ENCODE results near the gene LAMP1.
A peak's percentile ranks its signal among the peaks of the same experiment; 100 is the strongest.
"Not testable (repeated sequence)": the region's sequence is repeated elsewhere in the genome, so short reads cannot be mapped to it uniquely, and the experiment has no call there.

LAMP1 gene

GRCh38 chr13:113296823-113297369 is at the start of gene LAMP1:
Gene LAMP1 (plus strand): TSS chr13:113297239. CDS start chr13:113297435, 196 bp downstream.
- DNase-seq = peak; percentile 97

DNA sequence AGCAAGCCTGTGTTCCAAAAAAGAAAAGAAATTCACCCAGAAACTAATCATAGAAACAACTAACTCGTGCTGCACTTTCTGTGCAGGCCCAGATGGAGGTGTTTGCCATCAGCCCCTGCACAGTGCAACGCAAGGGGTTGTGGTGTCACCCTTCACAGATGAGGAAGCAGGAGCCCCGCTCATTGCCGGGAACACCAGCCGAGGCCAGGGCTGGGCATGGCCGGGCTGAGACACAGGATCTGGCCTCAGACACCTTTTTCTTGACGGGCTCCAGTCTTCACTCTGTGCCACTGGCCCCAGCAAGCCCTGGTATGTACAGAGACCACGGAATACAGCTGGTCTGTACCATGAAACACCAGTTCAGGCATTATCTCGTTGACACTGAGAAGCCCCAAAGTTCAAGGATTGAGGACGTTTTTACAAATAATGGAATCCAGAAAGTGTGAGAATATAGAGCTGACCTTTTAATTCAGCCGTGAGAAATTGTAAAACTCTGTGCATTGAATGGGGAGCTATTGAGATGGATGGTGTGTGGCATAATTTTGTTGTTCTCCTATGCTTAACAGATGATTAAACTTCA is 44.4 kb upstream of the LAMP1 start:
- no peak for DNase-seq

DNA sequence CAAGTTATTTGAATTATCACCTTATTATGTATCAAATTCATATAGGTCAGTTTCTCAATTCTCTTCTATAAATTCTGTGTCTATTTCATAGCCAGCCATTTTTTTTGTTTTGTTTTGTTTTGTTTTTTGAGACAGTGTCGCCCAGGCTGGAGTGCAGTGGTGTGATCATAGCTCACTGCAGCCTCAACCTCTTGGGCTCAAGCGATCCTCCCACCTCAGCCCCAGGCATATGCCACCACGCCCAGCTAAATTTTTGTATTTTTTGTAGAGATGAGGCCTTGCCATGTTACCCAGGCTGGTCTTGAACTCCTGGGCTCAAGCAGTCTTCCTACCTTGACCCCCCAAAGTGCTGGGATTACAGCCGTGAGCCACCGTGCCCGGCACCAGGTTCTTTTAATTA is 39.1 kb upstream of the LAMP1 start:
- DNase-seq = not testable (repeated sequence)

- no peak for DNase-seq
Observed at GRCh38 chr13:113258321-113259054, 38.6 kb upstream of the LAMP1 start.

DNA sequence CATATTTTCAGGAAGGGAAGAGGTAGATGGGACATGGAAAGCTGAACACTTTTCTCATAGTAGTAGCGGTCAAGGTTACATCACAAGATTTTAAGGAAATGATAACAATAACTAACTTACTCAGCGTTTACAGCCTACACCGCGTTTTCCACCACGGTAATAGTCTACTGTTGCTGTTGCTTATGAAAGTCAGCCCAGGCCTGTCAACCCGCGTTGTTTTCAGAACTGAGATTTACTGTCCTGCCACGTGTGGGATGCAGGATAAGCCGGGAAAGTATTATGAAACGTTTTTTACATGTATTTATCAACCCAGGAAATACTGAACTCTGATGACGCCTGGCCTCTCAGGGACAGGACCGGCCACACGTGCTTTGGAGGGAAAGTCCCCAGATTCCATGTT is 36.0 kb upstream of the LAMP1 start:
- no peak for DNase-seq

DNA sequence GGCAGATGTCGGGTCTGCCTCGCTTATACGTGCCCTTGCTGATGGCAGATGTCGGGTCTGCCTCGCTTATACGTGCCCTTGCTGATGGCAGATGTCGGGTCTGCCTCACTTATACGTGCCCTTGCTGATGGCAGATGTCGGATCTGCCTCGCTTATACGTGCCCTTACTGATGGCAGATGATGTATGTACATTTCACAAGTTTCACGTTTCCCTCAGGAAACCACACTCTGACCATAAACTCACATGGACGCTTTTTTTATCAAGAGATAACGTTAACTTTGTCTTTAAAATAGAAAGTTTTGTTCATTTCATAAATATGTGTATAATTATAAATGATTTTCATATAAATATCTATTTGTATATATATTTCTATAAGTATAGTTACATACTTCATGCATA is 34.0 kb upstream of the LAMP1 start:
- DNase-seq = not testable (repeated sequence)

GRCh38 chr13:113267642-113268405 is 29.2 kb upstream of the LAMP1 start:
- DNase-seq = no peak

DNA sequence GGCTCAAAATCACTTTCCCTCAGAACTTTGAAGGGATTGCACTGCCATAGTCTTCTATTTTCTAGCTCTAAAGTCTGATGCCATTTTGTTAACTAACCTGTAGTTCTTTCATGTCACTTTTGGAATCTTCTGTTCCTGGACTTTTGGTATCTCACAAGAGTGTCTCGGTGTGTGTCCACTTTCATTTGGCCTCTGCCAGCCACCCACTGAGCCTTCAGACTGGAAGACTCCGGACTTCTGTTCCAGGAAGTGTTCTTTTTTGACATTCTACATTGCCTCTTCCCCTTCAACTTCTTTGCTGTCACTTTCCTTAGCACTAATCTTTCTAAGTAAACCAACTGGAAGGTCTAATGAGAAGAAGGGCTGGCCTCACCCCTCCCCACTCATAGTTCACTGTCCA is 25.0 kb upstream of the LAMP1 start:
- no peak for DNase-seq

- DNase-seq = no peak
Observed at GRCh38 chr13:113272701-113273181, 24.3 kb upstream of the LAMP1 start.

DNA sequence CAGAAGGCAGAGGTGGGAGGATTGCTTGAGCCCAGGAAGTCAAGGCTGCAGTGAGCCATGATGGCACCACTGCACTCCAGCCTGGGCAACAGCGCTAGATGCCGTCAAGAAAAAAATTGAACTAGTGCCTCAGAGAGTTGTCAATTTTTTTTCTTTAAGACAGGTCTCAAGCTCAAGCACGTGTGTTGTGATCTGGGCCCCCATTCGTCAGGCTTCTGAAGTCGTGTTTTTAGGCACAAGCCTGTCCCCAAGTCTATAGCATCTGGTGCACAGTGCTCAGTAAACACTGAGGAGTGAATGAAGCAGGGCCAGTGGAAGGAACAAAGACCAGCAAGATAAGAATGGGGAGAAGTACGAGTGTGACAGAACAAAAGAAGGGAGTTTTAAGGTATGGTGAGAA is 23.7 kb upstream of the LAMP1 start:
- no peak for DNase-seq

- peak; percentile 25 for DNase-seq
Observed at GRCh38 chr13:113273851-113274590, 23.0 kb upstream of the LAMP1 start.

- DNase-seq = no peak
Observed at GRCh38 chr13:113274721-113275120, 22.3 kb upstream of the LAMP1 start.

GRCh38 chr13:113275387-113275786 is 21.7 kb upstream of the LAMP1 start:
- no peak for DNase-seq

- no peak for DNase-seq
Observed at GRCh38 chr13:113280126-113280525, 16.9 kb upstream of the LAMP1 start.

DNA sequence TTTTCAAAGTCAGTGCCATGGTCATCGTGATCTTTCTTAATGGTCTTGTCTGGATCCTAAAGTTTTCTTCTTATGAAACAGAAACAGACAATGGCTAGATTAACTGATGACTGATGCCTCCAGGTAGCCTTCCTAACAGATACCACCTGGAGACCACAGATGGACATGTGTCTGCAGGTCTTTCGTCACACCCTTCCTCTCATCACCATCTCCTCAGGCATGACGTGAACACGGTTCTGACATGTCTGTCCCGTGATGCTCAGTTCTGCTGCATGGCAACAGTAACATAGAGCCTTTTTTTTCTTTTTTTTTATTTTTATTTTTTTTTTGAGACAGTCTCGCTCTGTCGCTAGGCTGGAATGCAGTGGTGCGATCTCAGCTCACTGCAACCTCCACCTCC is 13.1 kb upstream of the LAMP1 start:
- no peak for DNase-seq

DNA sequence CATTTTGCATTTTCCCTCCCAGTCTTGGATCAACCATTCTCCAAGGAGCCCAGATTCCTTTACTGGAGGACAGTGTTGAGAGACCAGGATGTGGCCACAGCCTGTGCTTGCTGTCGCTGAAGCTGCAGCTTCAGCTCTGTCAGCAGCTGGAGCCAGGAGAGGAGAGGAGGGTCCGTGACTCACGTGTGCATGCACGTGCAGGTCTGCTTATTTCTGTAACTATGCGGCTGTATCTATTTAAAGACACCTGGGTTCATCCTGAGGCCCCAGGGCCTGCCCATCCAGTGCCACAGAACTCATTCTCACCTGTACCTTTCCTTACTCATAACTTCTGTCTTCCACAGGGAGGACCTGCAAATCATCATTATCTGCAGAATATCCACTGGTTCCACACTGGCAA is 8.2 kb upstream of the LAMP1 start:
- DNase-seq = no peak

DNA sequence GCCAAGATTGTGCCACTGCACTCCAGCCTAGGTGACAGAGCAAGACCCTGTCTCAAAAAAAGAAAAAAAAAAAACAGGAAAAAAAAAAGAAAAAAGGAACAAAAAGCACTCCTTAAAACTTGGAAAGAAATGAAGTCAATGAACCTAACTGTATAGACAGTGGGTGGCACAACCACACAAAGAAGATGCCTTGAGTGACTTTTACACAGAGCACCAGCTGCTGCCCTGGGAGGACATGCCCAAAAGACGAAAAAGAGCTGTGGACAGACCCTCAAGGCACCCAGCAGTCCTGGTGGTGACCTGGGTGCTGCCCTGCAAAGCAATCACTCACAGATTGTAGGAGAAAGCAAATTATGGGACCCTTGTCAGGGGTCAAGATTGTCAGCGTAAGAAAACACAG is 5.9 kb upstream of the LAMP1 start:
- DNase-seq = no peak

- peak; percentile 34 for DNase-seq
Observed at GRCh38 chr13:113292021-113292862, 4.8 kb upstream of the LAMP1 start.

- DNase-seq = no peak
Observed at GRCh38 chr13:113293686-113294085, 3.4 kb upstream of the LAMP1 start.

GRCh38 chr13:113295776-113296175 is 1.3 kb upstream of the LAMP1 start:
- DNase-seq = no peak

DNA sequence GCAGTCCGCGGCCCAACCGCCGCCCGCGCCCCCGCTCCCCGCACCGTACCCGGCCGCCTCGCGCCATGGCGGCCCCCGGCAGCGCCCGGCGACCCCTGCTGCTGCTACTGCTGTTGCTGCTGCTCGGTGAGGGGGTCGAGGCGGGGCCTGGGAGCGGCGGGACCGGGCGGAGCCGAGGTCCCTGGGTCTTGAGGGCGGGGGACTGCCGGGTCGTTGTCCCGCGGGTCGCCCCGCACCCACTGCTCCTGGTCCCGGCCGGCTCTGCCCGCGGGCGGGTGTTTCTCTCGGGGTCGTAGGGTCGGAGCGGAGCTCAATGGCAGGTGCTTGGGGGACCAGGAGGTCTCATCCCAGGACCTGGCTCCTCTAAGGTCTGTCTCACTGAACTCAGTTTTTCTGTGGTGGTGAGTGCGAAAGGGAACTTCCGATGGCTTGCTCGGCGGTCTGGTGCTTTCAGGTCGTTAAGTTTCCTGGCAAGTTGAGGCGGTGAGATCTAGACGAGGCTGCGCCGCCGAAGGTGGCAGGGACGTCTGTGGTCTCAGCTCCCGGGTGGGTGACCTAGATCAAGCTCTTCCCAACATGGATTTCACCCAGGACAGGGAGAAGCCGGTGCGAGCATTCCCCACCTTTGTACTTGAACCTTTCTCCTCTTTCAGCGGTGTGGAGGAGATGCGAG is 467 bp downstream of the LAMP1 start:
- no peak for DNase-seq
